Muscle of back (tissue), 11 donors: Measurements from ENCODE around the gene YIF1A. TPM values are rescaled to one million over a fixed set of nuclear protein-coding genes. Genes with fewer than 3 reads are reported as not detected.
"Not testable (repeated sequence)": the region's sequence is repeated elsewhere in the genome, so short reads cannot be mapped to it uniquely, and the experiment has no call there.

Experiments used
- DNase-seq, 3 donors: peaks; one replicate each; pipeline versions ENCODE4 v3.0.0 to v3.0.0-alpha.2; 2013
- polyA plus RNA-seq, 10 donors: library from polyadenylated mRNA; unstranded; fragments of 120-200 nt; gene quantifications; one replicate each; pipeline ENCODE4 v1.2.1, GENCODE V29; 2013; ENCODE audit not compliant: insufficient read length in 10 of 10

YIF1A gene
- polyA plus RNA-seq, 10 donors: 33.5 to 59.4 (median 44.9) TPM

- peak; percentile 98 to 99 (median 99) for DNase-seq
Observed at GRCh38 chr11:66312549-66313320, 23.8 kb upstream of the YIF1A start.

- peak; percentile 89 to 98 (median 93) for DNase-seq
Observed at GRCh38 chr11:66311965-66312548, 23.1 kb upstream of the YIF1A start.

- DNase-seq: no peak
Observed at GRCh38 chr11:66311470-66311964, 22.6 kb upstream of the YIF1A start.

- not testable (repeated sequence) for DNase-seq
Observed at GRCh38 chr11:66310803-66311440, 22.0 kb upstream of the YIF1A start.

GRCh38 chr11:66310324-66310723, 21.4 kb upstream of the YIF1A start:
- DNase-seq: no peak

- no peak for DNase-seq
Observed at GRCh38 chr11:66309475-66309874, 20.5 kb upstream of the YIF1A start.

GRCh38 chr11:66302656-66303055, 13.7 kb upstream of the YIF1A start:
- no peak for DNase-seq

GRCh38 chr11:66299186-66299585, 10.2 kb upstream of the YIF1A start:
- no peak for DNase-seq

- no peak for DNase-seq
Observed at GRCh38 chr11:66297610-66298009, 8.7 kb upstream of the YIF1A start.

- DNase-seq: no peak
Observed at GRCh38 chr11:66294626-66295620, 6.0 kb upstream of the YIF1A start.

GRCh38 chr11:66293777-66294625, 5.1 kb upstream of the YIF1A start:
- DNase-seq: no peak

- DNase-seq: no peak
Observed at GRCh38 chr11:66293352-66293751, 4.4 kb upstream of the YIF1A start.

- no peak for DNase-seq
Observed at GRCh38 chr11:66292543-66293332, 3.8 kb upstream of the YIF1A start.

- DNase-seq: no peak
Observed at GRCh38 chr11:66291706-66292542, 3.0 kb upstream of the YIF1A start, which contains the start of gene TMEM151A. Gene TMEM151A (plus strand): TSS chr11:66291894. CDS start chr11:66292014, 120 bp downstream.

GRCh38 chr11:66291303-66291705, 2.4 kb upstream of the YIF1A start:
- no peak for DNase-seq

GRCh38 chr11:66290330-66290621, 1.3 kb upstream of the YIF1A start:
- no peak for DNase-seq

- peak in 1 of 3 donors; percentile 79 for DNase-seq
Observed at GRCh38 chr11:66289548-66290329, 796 bp upstream of the YIF1A start.
